ENCODE results near the gene ZC2HC1B. TPM values are rescaled to one million over a fixed set of nuclear protein-coding genes. Genes with fewer than 3 reads are reported as not detected.

Gene ZC2HC1B
- total RNA-seq, 1 donor: not detected

GRCh38 chr6:143952060-143952778, 87.9 kb downstream of the ZC2HC1B start:
- no peak for DNase-seq (ENCODE audit: low read depth)
- no peak overlapping the region for H3K4me3 ChIP-seq (ENCODE audit: low read depth, low read length)
- no peak for TF ChIP-seq CTCF (IDR thresholded peaks at IDR 0.05; ENCODE audit: insufficient read depth, low read depth, low read length)

- H3K4me3 ChIP-seq (ENCODE audit: low read depth, low read length): no peak overlapping the region
- DNase-seq (ENCODE audit: low read depth): no peak
- TF ChIP-seq CTCF (IDR thresholded peaks at IDR 0.05; ENCODE audit: insufficient read depth, low read depth, low read length): no peak
These were observed 88.8 kb downstream of the ZC2HC1B start for GRCh38 chr6:143952947-143953701.

- H3K4me3 ChIP-seq (ENCODE audit: low read depth, low read length): no peak overlapping the region
- no peak for DNase-seq (ENCODE audit: low read depth)
- no peak for TF ChIP-seq CTCF (IDR thresholded peaks at IDR 0.05; ENCODE audit: insufficient read depth, low read depth, low read length)
These were observed 89.6 kb downstream of the ZC2HC1B start for GRCh38 chr6:143953922-143954321.

GRCh38 chr6:143955971-143956370, 91.7 kb downstream of the ZC2HC1B start:
- no peak overlapping the region for H3K4me3 ChIP-seq (ENCODE audit: low read depth, low read length)

GRCh38 chr6:143957679-143958274, 93.5 kb downstream of the ZC2HC1B start:
- no peak for DNase-seq (ENCODE audit: low read depth)
- H3K4me3 ChIP-seq (ENCODE audit: low read depth, low read length): no peak overlapping the region
- no peak for TF ChIP-seq CTCF (IDR thresholded peaks at IDR 0.05; ENCODE audit: insufficient read depth, low read depth, low read length)

More at GRCh38 chr6:143955971-143956370, 91.7 kb downstream of the ZC2HC1B start:
- DNase-seq (ENCODE audit: low read depth): no peak
- TF ChIP-seq CTCF (IDR thresholded peaks at IDR 0.05; ENCODE audit: insufficient read depth, low read depth, low read length): no peak

GRCh38 chr6:143958839-143959399, 94.6 kb downstream of the ZC2HC1B start:
- no peak for TF ChIP-seq CTCF (IDR thresholded peaks at IDR 0.05; ENCODE audit: insufficient read depth, low read depth, low read length)
- DNase-seq (ENCODE audit: low read depth): no peak

More at GRCh38 chr6:143958839-143959399, 94.6 kb downstream of the ZC2HC1B start:
- no peak overlapping the region for H3K4me3 ChIP-seq (ENCODE audit: low read depth, low read length)

Data from fibroblast of villous mesenchyme (primary cell).